Islet of Langerhans (tissue), 1 donor: ENCODE results near the gene SPRN.
"Not testable (repeated sequence)": the region's sequence is repeated elsewhere in the genome, so short reads cannot be mapped to it uniquely, and the experiment has no call there.

Source experiments
- FAIRE-seq: peaks from one replicate; lab custom pipeline; 2011; peaks lifted over from hg19 to GRCh38; lab: Jason Lieb, UNC

Gene SPRN

DNA sequence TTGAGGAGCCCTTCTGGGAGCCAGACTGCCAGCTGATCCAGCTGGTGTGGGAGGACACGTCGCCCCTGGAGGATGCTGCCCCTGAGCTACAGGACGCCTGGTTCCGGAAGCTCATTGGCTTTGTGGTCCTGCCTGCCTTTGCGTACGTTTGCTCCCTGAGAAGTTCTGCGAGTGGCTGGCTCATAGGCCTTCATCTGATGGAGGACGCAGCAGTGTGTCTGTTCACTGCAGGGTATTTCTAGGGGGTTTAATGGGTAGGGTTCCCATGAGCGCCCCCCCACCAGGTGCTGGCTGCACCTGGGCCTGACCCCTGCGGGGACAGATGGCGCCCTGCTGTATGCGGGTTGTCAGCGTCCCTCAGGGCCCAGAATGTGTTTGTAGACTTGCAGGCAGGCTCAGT is 40.4 kb downstream of the SPRN start:
- FAIRE-seq, result no peak

DNA sequence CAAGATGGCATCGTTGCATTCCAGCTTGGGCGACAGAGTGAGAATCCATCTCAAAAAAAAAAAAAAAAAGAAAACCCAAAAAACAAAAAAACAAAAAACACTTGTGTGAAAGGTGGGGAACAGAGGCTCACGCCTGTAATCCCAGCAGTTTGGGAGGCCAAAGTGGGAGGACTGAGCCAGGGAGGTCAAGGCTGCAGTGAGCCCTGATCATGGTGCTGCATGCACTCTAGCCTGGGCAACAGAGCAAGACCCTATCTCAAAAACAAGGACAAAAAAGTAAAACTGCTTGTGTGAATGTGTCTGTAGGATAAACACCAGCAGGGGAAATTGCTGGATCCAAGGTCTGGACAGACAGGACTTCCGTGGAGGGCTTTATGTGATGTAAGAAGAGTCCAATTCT is 40.9 kb downstream of the SPRN start:
- FAIRE-seq, result no peak

DNA sequence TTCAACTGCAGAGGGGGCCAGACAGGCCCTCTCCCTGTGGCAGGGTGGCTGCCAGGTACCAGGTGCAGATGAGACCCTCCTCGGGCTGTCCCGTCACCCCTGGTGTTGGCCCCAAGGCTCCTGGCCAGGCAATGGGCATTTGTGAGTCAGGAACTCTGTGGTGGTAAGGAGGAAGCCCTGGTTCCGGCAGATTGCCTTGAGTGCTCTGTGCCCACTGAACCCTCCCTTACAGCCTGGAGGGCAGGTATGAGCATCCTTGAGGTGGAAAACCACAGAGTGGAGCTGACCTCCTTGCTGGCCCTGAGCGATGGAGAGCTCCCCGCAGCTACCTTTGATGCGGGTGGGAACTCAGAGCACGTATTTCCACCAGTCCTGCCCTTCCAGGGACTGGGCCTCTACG is 43.4 kb downstream of the SPRN start:
- FAIRE-seq, result no peak

DNA sequence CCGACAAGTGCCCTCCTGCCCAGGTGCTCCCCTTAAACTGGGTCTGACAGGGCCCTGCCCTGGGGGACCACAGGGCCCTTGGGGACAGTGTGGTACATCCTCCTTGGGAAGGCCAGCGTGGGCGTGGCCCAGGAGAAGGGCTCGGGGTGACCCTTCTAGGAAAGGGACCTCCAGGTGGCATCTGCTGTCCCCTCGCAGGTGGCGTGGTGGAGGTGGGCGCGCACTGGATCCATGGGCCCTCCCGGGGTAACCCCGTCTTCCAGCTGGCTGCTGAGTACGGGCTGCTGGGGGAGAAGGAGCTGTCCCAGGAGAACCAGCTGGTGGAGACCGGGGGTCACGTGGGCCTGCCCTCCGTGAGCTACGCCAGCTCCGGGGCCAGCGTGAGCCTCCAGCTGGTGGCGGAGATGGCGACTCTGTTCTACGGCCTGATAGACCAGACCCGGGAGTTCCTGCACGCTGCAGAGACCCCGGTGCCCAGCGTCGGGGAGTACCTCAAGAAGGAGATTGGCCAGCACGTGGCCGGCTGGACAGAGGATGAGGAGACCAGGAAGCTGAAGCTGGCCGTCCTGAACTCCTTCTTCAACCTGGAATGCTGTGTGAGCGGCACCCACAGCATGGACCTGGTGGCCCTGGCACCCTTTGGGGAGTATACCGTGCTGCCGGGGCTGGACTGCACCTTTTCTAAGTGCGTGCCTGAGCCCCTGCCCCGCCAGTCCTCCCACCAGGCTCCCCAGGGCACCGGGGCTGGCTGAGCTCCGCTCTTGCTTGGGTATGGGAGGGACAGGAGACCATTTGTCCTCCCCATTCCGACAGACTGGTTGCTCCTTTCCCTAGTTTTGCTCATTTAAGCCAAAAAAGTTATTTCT is 44.4 kb downstream of the SPRN start:
- no peak for FAIRE-seq

DNA sequence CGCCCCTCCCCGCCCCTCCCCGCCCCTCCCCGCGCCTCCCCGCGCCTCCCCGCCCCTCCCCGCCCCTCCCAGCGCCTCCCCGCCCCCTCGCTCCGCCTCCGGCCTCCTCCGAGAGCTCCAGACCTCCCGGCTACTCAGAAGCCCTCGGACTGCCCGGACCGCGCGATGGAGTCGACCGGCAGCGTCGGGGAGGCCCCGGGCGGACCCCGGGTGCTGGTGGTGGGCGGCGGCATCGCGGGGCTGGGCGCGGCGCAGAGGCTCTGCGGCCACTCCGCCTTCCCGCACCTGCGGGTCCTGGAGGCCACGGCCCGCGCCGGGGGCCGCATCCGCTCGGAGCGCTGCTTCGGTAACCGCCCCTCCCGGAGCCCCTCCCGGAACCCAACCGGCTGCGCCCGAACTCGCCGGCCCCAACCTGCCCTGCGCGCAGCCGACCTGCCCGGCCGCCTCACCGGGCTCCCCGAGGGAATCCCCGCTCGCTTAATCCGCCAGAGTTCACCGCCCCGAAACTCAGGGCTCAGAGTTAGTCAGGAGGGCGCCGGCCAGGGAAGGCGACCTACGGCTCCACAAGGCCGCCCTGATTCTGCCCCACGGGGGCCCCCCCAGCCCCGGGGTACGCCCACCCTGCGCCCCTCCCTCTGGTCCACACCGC is 45.1 kb downstream of the SPRN start, which contains the start of gene PAOX:
PAOX (plus strand) TSS at position 111 of the 649 bp plus-strand sequence; CDS start at position 166, 55 bp downstream.
- FAIRE-seq, result no peak

DNA sequence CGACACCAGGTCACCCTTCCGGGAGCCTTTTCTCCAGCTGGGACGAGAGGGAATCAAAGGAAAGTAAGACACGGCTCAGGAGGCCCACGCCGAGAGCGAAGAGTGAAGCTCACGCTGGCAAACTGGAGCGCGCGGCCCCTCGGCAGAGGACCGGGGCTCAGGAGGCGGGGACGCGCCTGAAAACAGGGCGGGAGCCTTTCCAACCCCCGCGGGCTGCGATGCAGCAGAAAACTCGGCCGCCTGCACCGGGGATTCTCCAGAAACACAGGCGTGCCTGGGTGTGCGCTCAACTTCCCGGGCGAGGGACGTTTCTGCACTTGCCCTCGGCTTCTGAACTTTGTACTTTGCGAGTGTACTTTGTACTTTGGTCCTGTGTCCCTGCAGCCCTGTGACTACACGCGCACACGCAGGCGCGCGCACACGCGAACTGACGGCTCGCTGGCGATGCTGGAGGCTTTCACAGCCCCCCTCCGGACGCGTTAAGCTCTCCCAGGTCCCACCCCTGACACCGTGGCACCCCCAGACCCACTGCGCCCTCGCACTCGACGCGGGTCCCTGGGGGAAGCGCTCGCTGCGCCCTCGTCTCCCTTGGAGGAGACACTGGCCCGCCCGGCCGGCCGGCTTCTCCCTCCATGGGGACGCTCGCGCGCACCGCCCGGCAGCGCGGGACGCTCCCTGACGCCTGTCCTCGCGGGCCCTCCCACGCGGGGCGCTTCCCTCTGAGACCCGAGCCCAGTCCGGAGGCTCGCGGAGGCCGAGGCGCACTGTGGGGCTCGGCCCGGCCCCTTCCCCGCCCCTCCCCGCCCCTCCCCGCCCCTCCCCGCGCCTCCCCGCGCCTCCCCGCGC is 46.0 kb downstream of the SPRN start:
- no peak for FAIRE-seq

DNA sequence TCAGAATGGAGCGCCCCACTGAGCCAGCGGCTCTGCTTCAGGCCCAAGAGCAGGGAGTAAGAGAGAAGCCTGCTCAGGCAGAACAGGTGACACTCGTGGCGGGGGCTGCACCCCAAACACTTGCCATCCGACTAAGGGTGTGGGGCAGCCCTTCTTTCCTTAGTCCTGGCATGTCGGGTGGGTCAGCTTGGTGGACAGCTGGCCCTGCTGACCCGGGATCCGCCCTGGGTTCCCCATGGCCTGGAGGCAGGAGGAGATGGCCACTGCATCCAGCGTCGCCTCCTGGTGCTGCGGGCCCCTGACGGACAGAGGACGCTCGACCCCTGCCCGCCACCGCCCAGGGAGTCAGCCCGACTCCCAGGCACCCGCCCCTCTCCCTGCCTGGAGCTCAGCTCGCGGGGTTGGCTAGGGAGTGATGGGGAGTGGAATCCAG is 46.6 kb downstream of the SPRN start:
- FAIRE-seq, result no peak

DNA sequence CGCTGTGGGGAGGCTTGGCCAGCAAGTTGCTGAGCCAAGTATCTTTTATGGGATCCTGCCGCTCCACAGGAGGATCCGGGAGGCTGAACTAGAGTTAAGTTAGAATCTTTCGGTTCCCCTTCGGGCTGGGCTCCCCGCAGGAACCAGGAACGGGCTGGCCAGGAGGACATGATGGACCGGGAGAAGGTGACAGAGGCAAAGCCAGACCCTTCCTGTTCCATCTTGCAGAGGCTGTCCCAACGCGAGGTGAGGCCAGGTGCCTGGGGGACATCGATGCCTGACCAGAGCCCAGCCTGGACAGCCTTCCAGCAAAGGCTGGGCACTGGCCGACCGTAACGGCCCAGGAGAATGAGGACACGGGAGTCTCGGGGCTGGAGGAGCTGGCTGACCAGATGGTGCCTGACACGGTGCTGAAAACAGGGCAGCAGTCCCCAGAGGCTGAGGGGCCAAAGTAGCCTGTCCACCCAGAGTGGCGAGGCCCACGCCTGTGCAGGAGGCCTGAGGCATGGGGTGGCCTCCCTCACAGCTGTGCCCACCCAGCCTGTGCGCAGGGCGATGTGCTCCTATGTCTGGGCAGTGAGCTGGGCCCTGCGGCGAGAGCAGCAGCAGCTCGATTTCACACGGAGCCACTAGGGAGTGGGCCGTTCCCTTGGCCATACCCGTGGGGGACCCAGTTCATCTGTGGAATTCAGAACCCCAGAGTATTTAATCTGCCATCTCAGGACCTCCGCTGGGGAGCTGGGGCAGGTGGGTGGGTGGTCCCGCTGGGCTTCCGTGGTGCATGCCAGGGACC is 47.2 kb downstream of the SPRN start:
- no peak for FAIRE-seq

DNA sequence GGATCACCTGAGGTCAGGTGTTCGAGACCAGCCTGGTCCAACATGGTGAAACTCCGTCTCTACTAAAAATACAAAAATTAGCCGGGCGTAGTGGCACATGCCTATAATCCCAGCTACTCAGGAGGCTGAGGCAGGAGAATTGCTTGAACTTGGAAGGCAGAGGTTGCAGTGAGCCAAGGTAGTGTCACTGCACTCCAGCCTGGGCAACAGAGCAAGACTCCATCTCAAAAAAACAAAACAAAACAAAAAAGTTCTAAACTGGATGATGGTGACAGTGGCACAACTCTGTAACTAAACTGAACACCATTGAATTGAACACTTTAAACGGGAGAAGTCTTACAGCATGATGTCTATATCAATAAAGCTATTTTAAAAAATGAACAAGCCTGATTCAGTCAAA is 48.2 kb downstream of the SPRN start:
- FAIRE-seq, result not testable (repeated sequence)

DNA sequence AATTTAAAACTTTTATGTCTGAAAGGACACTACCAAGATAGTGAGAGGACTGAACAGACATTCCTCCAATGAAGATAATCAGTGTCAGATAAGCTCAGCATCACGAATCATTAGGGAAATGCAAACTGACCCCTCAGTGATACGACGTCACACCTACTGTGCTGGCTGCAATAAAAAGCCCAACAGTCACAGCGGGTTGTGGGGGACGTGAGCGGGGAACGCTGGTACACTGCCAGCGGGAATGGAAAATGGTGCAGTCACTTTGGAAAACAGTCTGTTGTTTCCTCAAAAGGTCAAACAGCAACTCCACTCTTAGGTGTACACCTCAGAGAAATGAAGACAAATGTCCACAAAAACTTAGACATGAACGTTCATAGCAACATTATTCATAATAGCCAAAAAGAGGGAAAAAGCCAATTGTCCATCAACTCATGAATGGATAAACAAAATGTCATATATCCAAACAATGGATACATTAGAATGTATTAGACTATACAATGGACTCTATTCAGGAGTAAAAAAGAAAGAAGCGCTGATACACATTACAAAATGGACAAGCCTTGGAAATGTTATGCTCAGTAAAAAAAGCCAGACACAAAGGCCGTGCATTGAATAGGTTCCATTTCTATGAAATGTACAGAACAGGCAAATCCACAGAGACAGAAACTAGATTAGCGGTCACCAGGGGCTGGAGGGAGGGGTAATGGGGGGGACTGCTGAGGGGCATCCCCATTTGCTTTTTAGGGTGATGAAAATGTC is 48.9 kb downstream of the SPRN start:
- no peak for FAIRE-seq

DNA sequence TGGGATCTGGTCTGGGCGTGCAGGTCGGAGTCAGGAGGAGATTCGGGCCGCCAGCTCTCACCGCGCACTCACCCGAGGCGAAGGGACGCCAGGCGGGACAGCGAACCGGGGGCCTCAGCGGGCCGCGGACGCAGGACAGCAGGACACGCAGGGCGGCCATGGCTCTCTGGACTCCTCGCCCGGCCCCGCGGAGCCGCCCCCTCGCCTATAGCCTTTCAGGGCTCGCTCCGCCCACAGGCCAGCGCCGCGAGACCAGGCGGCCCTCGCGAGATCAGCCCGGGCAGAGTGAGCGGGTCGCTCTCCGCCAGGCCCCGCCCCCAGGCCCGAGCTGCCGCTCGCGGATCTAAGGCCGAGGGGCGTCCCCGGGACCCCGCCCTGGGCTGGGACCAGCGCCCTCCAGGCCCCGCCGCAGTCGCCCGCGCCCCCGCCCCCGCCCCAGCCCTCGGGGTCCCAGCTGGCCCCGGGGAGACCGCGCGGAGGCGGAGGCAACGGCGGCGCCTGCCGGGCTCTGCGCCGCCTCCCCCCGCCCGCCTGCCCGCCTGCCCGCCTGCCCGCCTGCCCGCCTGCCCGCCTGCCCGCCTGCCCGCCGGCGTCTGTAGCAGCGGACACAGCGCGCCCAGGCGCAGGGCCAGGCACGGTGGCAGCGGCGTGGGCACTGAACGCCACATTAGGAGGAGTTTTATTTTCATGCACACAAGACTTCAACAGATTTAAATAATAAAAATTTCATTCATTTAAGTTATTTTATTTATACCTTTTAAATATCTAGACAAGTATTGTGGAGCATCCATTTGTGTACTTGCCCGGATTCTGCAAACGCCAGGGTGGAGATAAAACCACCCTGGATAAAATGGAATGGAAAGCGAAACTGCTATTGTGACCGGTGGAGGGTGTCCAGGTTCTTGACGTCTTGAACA is 51.0 kb downstream of the SPRN start, which contains the start of gene ECHS1:
ECHS1 (minus strand) TSS at position 181 of the 917 bp plus-strand sequence; CDS start at position 160, 21 bp downstream.
- FAIRE-seq, result no peak

DNA sequence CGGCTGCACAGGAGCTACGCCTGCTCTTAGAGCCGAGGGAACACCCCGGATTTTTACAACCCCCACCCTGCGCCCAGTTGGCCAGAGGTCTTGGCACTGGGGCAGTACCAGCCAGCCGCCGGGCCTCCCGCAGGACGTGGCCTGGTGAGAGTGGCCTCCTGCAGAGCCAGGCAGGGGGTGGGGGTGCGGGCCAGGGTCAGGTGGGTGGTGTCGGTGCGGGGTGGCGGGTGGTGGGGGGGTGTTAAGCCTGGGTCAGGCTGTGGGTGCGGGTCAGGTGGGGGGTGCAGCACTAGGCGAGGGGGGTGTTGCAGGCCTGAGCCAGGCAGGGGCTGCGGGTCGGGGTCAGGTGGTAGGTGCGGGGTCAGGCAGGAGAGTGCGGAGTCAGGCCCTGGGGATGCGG is 51.9 kb downstream of the SPRN start:
- FAIRE-seq, result no peak
